Glomerular visceral epithelial cell (primary cell): ENCODE results near the gene CAPZB.
A peak's percentile ranks its signal among the peaks of the same experiment; 100 is the strongest.

Experiments
- DNase-seq: peaks from one replicate; pipeline ENCODE4 v3.0.0-alpha.2; 2016; ENCODE audit errors: extremely low spot score

The CAPZB gene

GRCh38 chr1:19429611-19430010 is 55.7 kb downstream of the CAPZB start:
- DNase-seq = peak; percentile 49

GRCh38 chr1:19427087-19427781 is 58.1 kb downstream of the CAPZB start:
- no peak for DNase-seq

GRCh38 chr1:19426294-19427086 is 58.8 kb downstream of the CAPZB start:
- DNase-seq = no peak

GRCh38 chr1:19425646-19426239 is 59.6 kb downstream of the CAPZB start:
- no peak for DNase-seq

GRCh38 chr1:19424651-19425570 is 60.4 kb downstream of the CAPZB start:
- DNase-seq = no peak

- no peak for DNase-seq
Observed at GRCh38 chr1:19423130-19423529, 62.2 kb downstream of the CAPZB start.

GRCh38 chr1:19421365-19421764 is 64.0 kb downstream of the CAPZB start:
- DNase-seq = no peak

- no peak for DNase-seq
Observed at GRCh38 chr1:19420606-19421005, 64.7 kb downstream of the CAPZB start.

- no peak for DNase-seq
Observed at GRCh38 chr1:19419691-19420090, 65.6 kb downstream of the CAPZB start.

GRCh38 chr1:19418503-19418971 is 66.8 kb downstream of the CAPZB start:
- no peak for DNase-seq

GRCh38 chr1:19416921-19417470 is 68.3 kb downstream of the CAPZB start:
- no peak for DNase-seq

GRCh38 chr1:19416145-19416544 is 69.2 kb downstream of the CAPZB start:
- DNase-seq = no peak

- DNase-seq = no peak
Observed at GRCh38 chr1:19414515-19415121, 70.7 kb downstream of the CAPZB start.

GRCh38 chr1:19413999-19414398 is 71.3 kb downstream of the CAPZB start:
- no peak for DNase-seq

GRCh38 chr1:19412654-19413053 is 72.7 kb downstream of the CAPZB start:
- DNase-seq = no peak

GRCh38 chr1:19411612-19412011 is 73.7 kb downstream of the CAPZB start:
- DNase-seq = no peak

- no peak for DNase-seq
Observed at GRCh38 chr1:19410393-19410792, 74.9 kb downstream of the CAPZB start.

GRCh38 chr1:19409477-19410341 is 75.6 kb downstream of the CAPZB start:
- no peak for DNase-seq

- no peak for DNase-seq
Observed at GRCh38 chr1:19407494-19408096, 77.7 kb downstream of the CAPZB start.

GRCh38 chr1:19406680-19407079 is 78.7 kb downstream of the CAPZB start:
- no peak for DNase-seq
